Neuron (in vitro differentiated cells): ENCODE measurements around the gene CSRP2.

Source experiments
- H2AFZ ChIP-seq: one replicate; pipeline ENCODE4 v1.6.1; 2013; ENCODE audit warnings: low read depth, mild to moderate bottlenecking, inconsistent platforms, low read length, moderate library complexity
- H3K27me3 ChIP-seq: one replicate; pipeline ENCODE4 v1.6.1; 2013; ENCODE audit warnings: low read length; ENCODE audit not compliant: insufficient read depth
- H3K36me3 ChIP-seq: one replicate; pipeline ENCODE4 v1.6.1; 2013; ENCODE audit warnings: low read length; ENCODE audit not compliant: insufficient read depth
- H3K4me1 ChIP-seq: one replicate; pipeline ENCODE4 v1.6.1; 2013; ENCODE audit warnings: low read length; ENCODE audit not compliant: insufficient read depth
- H3K4me3 ChIP-seq: 2 replicates; pipeline ENCODE4 v1.5.1; 2013; ENCODE audit warnings: mild to moderate bottlenecking, low read length, moderate library complexity
- H3K9me3 ChIP-seq: one replicate; pipeline ENCODE4 v1.6.1; 2013; ENCODE audit warnings: low read length

Gene CSRP2

DNA sequence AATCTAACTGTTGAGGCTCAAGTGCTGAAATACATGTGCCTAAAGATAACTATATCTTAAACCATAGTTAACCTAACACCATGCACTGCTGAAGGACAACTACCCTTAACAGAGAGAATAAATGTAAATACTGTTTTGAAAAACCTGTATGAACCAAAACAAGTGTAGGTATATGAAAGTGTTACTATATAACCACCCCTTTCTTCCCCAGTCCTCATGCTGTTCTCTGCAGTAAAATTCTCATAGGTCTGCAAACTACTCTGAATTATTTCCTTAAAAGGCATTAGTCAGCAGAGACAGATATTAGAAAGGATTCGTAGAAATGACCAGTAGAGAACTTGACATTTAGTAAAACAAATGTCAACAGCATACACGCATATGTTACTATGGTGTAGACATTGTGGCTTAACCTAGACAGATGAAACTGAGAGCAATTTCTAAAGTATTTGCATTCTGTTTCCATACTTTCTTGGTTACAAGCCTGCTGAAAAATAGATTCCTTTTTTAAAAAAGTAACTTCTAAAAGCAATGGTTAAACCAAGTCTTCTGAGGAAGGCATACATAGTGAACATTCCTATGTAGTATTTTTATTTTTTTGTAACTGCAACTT is 13.9 kb downstream of the CSRP2 start:
- Histone ChIP-seq H3K27me3 (no peaks in the 10 kb centered on the region), H3K4me3 (no peak overlapping the region), H3K4me1 (peaks cover 37% of the 10 kb centered on the region), H3K36me3 (peaks cover 33% of the 10 kb centered on the region), H2AFZ (no peak overlapping the region), H3K9me3 (no peaks in the 10 kb centered on the region)

DNA sequence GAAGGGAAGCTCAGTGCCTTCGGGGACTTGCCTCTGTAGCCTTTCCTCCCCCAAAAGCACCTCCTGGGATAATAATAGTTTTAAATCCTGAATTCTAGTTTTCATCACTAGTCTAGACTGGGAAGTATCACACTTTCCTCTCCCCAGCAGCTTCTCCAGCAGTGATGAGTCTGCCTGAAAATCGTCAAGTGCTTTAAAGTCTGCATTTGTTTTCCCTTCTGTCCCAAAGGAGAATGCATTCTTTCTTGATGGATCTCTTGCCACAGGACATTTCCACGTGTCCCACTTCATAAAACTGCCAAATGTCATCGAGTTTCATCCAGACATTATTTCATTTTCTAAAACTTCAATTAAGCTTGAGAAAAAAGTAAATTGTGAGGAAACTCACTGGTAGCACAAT is 15.0 kb downstream of the CSRP2 start:
- peaks cover 43% of the 10 kb centered on the region for H3K36me3 ChIP-seq
- H3K9me3 ChIP-seq = no peaks in the 10 kb centered on the region
- H3K27me3 ChIP-seq = no peaks in the 10 kb centered on the region
- peaks cover 26% of the 10 kb centered on the region for H3K4me1 ChIP-seq
- H3K4me3 ChIP-seq = no peak overlapping the region
- no peak overlapping the region for H2AFZ ChIP-seq

DNA sequence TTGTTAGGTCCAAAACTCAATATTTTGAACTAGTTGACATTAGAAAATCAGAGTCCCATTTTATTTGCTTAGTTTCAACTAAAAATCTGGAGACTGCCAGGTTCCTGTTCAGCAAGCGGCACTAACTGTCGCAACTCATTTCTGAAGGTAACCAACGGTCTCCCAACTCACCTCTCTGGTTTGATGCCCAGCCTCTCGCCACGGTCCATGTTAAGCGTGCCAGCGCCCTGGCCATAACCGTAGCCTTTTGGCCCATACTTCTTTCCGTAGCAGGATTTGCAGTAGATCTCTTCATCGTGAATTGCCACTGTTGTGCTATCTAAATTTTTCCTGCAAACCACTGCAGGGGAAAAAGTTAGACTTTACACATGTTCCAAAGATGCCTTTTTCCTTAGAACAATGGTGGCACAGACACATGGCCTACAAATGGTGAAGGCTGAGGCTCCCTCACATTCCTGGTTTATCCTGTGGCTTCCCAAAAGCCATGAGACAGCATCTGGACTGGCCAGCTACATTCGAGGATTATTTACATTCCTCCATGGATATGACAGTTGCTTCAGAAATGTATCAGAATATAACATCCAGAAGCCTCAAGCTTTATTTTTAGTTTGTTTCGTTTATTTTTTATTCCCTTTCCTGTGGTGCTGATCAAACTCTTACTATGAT is 15.7 kb downstream of the CSRP2 start:
- peaks cover 26% of the 10 kb centered on the region for H3K4me1 ChIP-seq
- no peak overlapping the region for H3K4me3 ChIP-seq
- no peaks in the 10 kb centered on the region for H3K9me3 ChIP-seq
- H2AFZ ChIP-seq = no peak overlapping the region
- peaks cover 49% of the 10 kb centered on the region for H3K36me3 ChIP-seq
- no peaks in the 10 kb centered on the region for H3K27me3 ChIP-seq

DNA sequence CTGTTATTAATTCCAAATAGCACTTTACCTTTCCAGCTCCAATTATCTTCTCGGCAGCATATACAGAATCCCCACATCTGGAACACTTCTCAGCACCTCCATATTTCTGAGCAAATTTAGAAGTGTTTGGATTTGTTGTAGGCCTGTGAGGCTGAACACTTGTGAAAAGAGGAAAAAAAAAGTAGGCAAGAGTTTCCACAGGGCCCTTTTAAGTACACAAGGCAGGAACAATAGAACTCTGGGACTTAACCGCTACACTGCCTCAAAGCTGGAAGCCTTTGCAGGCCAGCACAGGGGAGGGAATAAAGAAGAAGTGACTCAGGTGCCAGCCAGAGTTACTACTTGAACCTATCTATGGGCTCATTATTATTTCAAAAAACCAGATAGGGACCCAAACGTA is 18.6 kb downstream of the CSRP2 start:
- no peak overlapping the region for H3K4me3 ChIP-seq
- H3K27me3 ChIP-seq = no peaks in the 10 kb centered on the region
- peaks cover 8% of the 10 kb centered on the region for H3K4me1 ChIP-seq
- H3K36me3 ChIP-seq = peaks cover 74% of the 10 kb centered on the region
- H3K9me3 ChIP-seq = no peaks in the 10 kb centered on the region
- H2AFZ ChIP-seq = no peak overlapping the region

DNA sequence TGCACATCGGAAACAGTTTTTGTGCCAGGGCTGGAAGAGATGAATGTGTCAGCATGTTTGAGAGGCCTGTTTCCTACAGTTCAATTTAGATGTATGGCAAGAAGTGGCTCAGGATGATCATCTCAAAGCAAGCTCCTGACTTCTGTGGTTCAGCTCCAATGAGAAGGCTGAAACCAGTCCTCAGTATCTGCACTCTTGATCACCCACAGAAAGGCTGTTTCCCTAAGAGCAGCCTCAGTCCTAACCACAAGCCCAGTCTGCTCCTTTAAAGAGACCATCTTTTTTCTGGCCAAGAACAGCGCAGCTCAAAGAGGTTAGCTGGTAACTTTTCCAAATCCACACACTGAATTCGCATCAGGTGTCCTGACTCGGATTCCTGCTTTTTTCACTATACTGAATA is 19.2 kb downstream of the CSRP2 start:
- H2AFZ ChIP-seq = no peak overlapping the region
- H3K27me3 ChIP-seq = no peaks in the 10 kb centered on the region
- peaks cover 76% of the 10 kb centered on the region for H3K36me3 ChIP-seq
- H3K9me3 ChIP-seq = no peaks in the 10 kb centered on the region
- H3K4me1 ChIP-seq = peaks cover 1% of the 10 kb centered on the region
- H3K4me3 ChIP-seq = no peak overlapping the region

DNA sequence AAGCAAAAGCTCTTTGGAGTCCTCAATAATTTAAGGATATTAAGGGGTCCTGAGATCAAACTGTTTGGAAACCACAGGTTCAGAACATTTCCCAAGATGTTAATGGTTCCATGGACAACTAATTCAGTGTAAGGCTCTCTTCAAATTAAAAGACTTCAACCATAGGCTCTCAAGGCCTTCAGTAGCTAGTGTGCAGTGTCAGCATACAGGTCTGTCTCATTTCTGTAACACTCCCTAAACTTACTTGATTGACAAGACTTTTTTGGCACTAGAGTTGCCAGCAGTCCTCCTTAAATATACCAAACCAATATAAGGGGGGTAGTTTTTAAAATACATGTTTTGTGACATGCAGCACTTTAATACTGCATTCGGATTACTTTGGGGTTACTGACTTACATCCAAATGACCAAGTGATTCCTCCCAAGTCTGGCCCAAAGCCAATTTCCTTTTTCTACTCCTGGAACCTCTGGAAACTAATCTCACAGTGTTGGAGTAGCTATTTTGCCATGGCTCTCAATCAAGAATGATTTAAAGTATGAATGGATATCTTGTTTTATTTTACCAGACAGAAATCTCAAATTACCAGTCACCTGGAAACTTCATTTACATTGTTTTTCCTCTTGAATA is 22.7 kb downstream of the CSRP2 start:
- no peak overlapping the region for H3K4me3 ChIP-seq
- no peaks in the 10 kb centered on the region for H3K4me1 ChIP-seq
- no peak overlapping the region for H2AFZ ChIP-seq
- H3K27me3 ChIP-seq = no peaks in the 10 kb centered on the region
- no peaks in the 10 kb centered on the region for H3K9me3 ChIP-seq
- peaks cover 62% of the 10 kb centered on the region for H3K36me3 ChIP-seq

DNA sequence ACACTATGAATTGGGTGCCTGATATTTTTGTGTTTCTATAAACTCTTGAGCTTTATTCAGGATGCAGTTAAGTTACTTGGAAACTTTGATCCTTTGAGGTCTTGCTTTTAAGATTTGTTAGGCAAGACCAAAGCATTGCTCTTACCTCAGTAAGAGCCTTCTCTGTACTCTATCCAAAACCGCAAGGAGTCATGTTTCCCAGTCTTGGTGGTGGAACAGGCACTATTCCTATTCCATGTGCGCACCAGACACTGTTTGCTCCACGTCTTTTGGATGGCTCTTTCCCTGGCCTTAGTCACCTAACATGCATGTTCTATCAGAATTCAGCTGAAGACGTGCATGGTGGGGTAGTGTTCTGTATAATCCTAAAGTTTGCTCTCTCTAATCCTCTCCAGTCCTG is 23.5 kb downstream of the CSRP2 start:
- H3K4me1 ChIP-seq = no peaks in the 10 kb centered on the region
- H3K9me3 ChIP-seq = no peaks in the 10 kb centered on the region
- H3K27me3 ChIP-seq = no peaks in the 10 kb centered on the region
- no peak overlapping the region for H2AFZ ChIP-seq
- H3K4me3 ChIP-seq = no peak overlapping the region
- H3K36me3 ChIP-seq = peaks cover 70% of the 10 kb centered on the region

DNA sequence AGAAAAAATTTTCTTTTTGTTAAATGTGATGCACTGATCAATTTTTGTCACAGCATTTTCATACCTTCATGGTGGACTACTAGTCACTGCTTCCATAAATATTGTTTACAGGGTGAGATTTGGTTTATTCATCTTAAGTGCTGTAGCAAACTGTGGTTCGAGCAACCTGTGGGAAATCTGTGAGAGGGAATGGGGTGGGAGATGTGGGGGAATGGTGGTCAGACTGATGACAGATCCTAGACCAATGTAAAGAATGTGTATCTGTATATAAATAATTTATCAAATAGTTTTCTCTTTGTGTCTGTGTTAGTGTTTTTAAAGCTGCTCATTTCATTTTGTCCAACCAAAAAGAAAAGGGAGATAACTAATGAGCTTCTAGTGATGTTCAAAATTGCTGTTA is 26.7 kb downstream of the CSRP2 start:
- no peak overlapping the region for H3K4me3 ChIP-seq
- no peaks in the 10 kb centered on the region for H3K9me3 ChIP-seq
- H3K36me3 ChIP-seq = peaks cover 58% of the 10 kb centered on the region
- no peaks in the 10 kb centered on the region for H3K27me3 ChIP-seq
- H3K4me1 ChIP-seq = no peaks in the 10 kb centered on the region
- no peak overlapping the region for H2AFZ ChIP-seq

DNA sequence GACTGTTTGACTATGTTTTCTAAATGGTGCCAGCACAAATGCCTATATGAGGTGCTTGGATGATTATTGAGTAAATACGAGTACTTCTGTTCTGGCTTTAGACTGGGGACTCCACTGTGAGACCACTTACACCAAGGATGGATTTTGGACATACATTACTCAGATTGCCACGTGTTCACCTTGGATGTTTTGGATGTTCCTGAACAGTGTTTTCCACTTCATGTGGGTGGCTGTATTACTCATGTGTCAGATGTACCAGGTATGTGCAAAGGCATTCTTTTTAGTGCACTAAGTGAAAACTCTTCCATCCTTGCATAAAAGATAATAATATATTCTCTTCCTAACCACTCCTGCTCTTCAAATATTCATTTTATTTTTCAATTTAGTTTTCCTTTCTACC is 30.7 kb downstream of the CSRP2 start:
- Histone ChIP-seq H3K4me3 (no peak overlapping the region), H3K27me3 (no peaks in the 10 kb centered on the region), H3K36me3 (peaks cover 52% of the 10 kb centered on the region)

DNA sequence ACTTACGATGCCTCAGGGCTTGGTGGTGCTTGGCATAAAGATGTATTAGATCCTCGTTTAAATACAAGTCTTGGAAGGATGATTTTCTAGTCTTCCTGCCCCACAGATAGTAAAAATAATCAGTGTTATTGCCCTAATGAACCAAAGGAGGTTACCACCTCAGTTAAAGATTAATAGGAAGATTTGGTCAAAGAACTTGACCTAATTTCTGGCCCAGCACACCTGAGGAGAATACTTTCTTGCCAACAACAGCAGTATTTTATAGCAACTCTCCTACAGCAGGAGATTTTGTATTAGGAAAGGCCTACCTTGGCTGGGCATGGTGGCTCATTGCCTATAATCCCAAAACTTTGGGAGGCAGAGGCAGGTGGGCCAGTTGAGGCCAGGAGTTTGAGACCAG is 31.6 kb downstream of the CSRP2 start:
- Histone ChIP-seq H3K4me1 (no peaks in the 10 kb centered on the region), H3K27me3 (no peaks in the 10 kb centered on the region), H3K36me3 (peaks cover 55% of the 10 kb centered on the region), H3K4me3 (no peak overlapping the region), H3K9me3 (no peaks in the 10 kb centered on the region), H2AFZ (no peak overlapping the region)

More for the DNA sequence above, 30.7 kb downstream of the CSRP2 start:
- no peaks in the 10 kb centered on the region for H3K9me3 ChIP-seq
- no peak overlapping the region for H2AFZ ChIP-seq
- H3K4me1 ChIP-seq = no peaks in the 10 kb centered on the region

DNA sequence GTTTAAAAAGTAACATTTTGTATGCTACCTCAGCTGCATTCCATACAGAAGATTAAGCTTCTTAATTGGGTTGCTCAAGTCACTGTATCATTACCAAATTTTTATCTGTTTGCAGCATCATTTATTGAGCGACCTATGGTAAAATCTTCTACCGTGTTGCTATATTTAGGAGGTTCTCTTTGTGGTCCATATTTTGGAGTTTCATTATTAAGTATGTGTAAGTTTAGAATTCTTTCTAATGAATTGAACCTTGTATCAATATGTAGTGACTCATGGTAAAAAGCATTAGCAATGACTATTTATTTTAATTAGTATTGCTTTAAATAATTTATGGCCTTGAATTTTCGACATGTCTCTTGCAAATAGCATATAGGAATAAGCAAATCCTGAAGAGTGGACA is 42.2 kb downstream of the CSRP2 start:
- Histone ChIP-seq H3K36me3 (peaks cover 3% of the 10 kb centered on the region), H3K27me3 (no peaks in the 10 kb centered on the region), H3K9me3 (peaks cover 4% of the 10 kb centered on the region), H2AFZ (no peak overlapping the region), H3K4me3 (no peak overlapping the region), H3K4me1 (no peaks in the 10 kb centered on the region)

DNA sequence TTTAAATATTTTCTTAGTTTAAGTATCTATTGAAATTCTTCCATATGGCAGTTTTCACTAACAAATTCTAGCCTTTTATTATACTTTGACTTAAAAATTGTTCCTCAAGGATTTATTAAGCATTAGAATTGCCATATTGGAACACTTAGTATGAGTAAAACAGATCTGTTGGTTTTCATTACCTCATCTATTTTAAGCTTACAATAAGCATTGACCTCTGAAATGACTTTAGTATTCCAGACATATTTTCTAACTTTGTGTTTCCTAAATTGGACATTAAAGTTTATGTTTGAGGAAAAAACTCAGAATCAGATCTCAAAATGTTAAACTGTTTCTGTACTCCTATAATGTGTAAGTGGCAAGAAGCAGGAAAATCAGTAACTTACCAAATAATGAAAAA is 48.4 kb downstream of the CSRP2 start:
- H3K36me3 ChIP-seq = peaks cover 23% of the 10 kb centered on the region

DNA sequence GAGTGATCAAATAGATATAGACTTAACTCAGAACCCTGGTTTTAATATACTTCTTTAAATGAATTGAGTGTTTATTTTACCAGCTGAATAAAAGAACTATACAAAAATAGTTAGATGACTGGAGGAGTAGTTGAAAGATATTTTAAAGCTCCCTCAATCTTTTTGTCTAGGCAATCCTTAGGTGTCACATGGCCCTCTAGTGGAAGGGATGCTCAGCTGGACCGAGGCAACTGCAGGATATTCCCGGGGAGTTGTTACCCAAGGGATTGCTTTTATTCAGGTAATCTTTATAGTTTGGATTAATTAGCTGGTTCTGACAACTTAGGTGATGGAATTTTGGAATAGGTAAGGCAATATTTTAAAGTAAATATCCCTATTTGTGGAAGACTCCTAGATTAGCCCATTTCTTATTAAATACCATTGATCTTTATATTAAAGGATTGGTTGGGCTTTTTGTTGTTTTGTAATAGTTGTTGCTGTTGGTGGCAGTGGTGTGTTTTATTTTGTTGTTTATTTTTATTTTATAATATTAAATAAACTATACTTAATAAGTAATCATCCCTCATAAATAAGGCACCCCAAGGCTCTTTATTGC is 57.8 kb downstream of the CSRP2 start:
- Histone ChIP-seq H3K9me3 (no peaks in the 10 kb centered on the region), H3K4me3 (no peak overlapping the region), H3K27me3 (no peaks in the 10 kb centered on the region), H3K36me3 (peaks cover 20% of the 10 kb centered on the region), H3K4me1 (no peaks in the 10 kb centered on the region), H2AFZ (no peak overlapping the region)

More for the DNA sequence above, 48.4 kb downstream of the CSRP2 start:
- no peaks in the 10 kb centered on the region for H3K27me3 ChIP-seq
- no peak overlapping the region for H2AFZ ChIP-seq
- no peaks in the 10 kb centered on the region for H3K4me1 ChIP-seq
- H3K9me3 ChIP-seq = peaks cover 6% of the 10 kb centered on the region
- H3K4me3 ChIP-seq = no peak overlapping the region
